IMR-90 (cell line): Measurements from ENCODE around the gene FGGY. TPM values are rescaled to one million over a fixed set of nuclear protein-coding genes. Genes with fewer than 3 reads are reported as not detected.
A peak's percentile ranks its signal among the peaks of the same experiment; 100 is the strongest.

Experiments used
- ATAC-seq: fragments of 200-7000 bp; cut with Tn5 transposase; 2 replicates; pipeline ENCODE4 v1.9.1; 2020; ENCODE audit warnings: low read depth, mild to moderate bottlenecking, moderate library complexity
- BruUV-seq: library from RNA; stranded (reverse); fragments of 400-500 nt; replicated peaks from 2 replicates; lab custom pipeline; 2021; lab: Mats Ljungman, UMichigan
- CTCF ChIA-PET: fragments of 300-600 bp; formaldehyde crosslinking; extraction: SDS; loops from one replicate; lab custom pipeline; 2021; ENCODE audit warnings: antibody characterized with exemption; lab: Yijun Ruan, JAX
- POLR2A ChIA-PET: fragments of 300-600 bp; sonication (Branson Sonifier 250); formaldehyde crosslinking; loops from one replicate; lab custom pipeline; 2022; ENCODE audit warnings: antibody characterized with exemption; ENCODE audit not compliant: unreplicated experiment; lab: Charles Lee
- DNase-seq: peaks from one replicate; pipeline ENCODE4 v3.0.0; 2013
- H2AFZ ChIP-seq: replicated peaks from 2 replicates; pipeline ENCODE3; 2013; ENCODE audit warnings: low read length, mild to moderate bottlenecking; ENCODE audit not compliant: poor library complexity
- H2AK5ac ChIP-seq: 2 replicates; pipeline ENCODE4 v1.6.1; 2013; ENCODE audit warnings: low read depth, low read length, inconsistent platforms
- H2AK9ac ChIP-seq: replicated peaks from 2 replicates; pipeline ENCODE3; 2013; ENCODE audit warnings: mild to moderate bottlenecking, low read depth, low read length, moderate library complexity; ENCODE audit not compliant: poor library complexity
- H2BK120ac ChIP-seq: 2 replicates; pipeline ENCODE4 v1.6.1; 2013; ENCODE audit warnings: low read depth, low read length, inconsistent platforms
- H2BK15ac ChIP-seq: 3 replicates; pipeline ENCODE4 v1.6.1; 2013; ENCODE audit warnings: low read depth, low read length, inconsistent platforms
- H2BK20ac ChIP-seq: 2 replicates; pipeline ENCODE4 v1.6.1; 2013; ENCODE audit warnings: low read depth, mild to moderate bottlenecking, inconsistent platforms, low read length, moderate library complexity
- H2BK5ac ChIP-seq: 2 replicates; pipeline ENCODE4 v1.6.1; 2013; ENCODE audit warnings: mild to moderate bottlenecking, low read depth, low read length, inconsistent platforms; ENCODE audit not compliant: poor library complexity, severe bottlenecking
- H3K14ac ChIP-seq: replicated peaks from 2 replicates; pipeline ENCODE4 v1.6.1; 2013; ENCODE audit warnings: low read depth, low read length, inconsistent platforms
- H3K18ac ChIP-seq: 2 replicates; pipeline ENCODE4 v1.6.1; 2013; ENCODE audit warnings: low read depth, low read length, control low read depth
- H3K23ac ChIP-seq: 2 replicates; pipeline ENCODE4 v1.6.1; 2013; ENCODE audit warnings: low read depth, low read length, inconsistent platforms
- H3K27ac ChIP-seq: 2 replicates; pipeline ENCODE4 v1.5.1; 2013; ENCODE audit warnings: mild to moderate bottlenecking, control low read depth, low read length; ENCODE audit not compliant: insufficient read depth
- H3K27me3 ChIP-seq: 2 replicates; pipeline ENCODE4 v1.6.1; 2013; ENCODE audit warnings: low read length; ENCODE audit not compliant: control insufficient read depth, insufficient read depth
- H3K36me3 ChIP-seq: 2 replicates; pipeline ENCODE4 v1.6.1; 2013; ENCODE audit warnings: low read length, mixed read lengths; ENCODE audit not compliant: control insufficient read depth, insufficient read depth
- H3K4ac ChIP-seq: 2 replicates; pipeline ENCODE4 v1.6.1; 2013; ENCODE audit warnings: low read depth, low read length, inconsistent platforms
- H3K4me1 ChIP-seq: 2 replicates; pipeline ENCODE4 v1.6.1; 2013; ENCODE audit warnings: low read length, mixed read lengths; ENCODE audit not compliant: control insufficient read depth, insufficient read depth
- H3K4me2 ChIP-seq: 2 replicates; pipeline ENCODE4 v1.6.1; 2013; ENCODE audit warnings: low read depth, mild to moderate bottlenecking, control low read depth, low read length, moderate library complexity
- H3K4me3 ChIP-seq: 2 replicates; pipeline ENCODE4 v1.5.1; 2013; ENCODE audit warnings: low read depth, mild to moderate bottlenecking, control low read depth, low read length, moderate library complexity; ENCODE audit not compliant: insufficient read depth
- H3K56ac ChIP-seq: 2 replicates; pipeline ENCODE4 v1.6.1; 2013; ENCODE audit warnings: low read length, inconsistent platforms; ENCODE audit not compliant: insufficient read depth; ENCODE audit errors: extremely low read depth
- H3K79me1 ChIP-seq, 2 experiments: 2 replicates each; pipeline ENCODE4 v1.6.1; 2013; ENCODE audit warnings: low read length in 2 of 2, inconsistent platforms in 1 of 2, low read depth in 1 of 2
- H3K9ac ChIP-seq: 2 replicates; pipeline ENCODE4 v1.6.1; 2013; ENCODE audit warnings: low read depth, low read length, control low read depth
- H3K9me1 ChIP-seq: 2 replicates; pipeline ENCODE4 v1.6.1; 2013; ENCODE audit warnings: low read length, inconsistent platforms; ENCODE audit not compliant: insufficient read depth
- H3K9me3 ChIP-seq: 2 replicates; pipeline ENCODE4 v1.6.1; 2013; ENCODE audit warnings: low read length; ENCODE audit not compliant: control insufficient read depth, insufficient read depth
- H4K20me1 ChIP-seq: 2 replicates; pipeline ENCODE4 v1.6.1; 2013; ENCODE audit warnings: low read length, inconsistent platforms; ENCODE audit not compliant: insufficient read depth
- H4K5ac ChIP-seq: 2 replicates; pipeline ENCODE4 v1.6.1; 2013; ENCODE audit warnings: mild to moderate bottlenecking, low read depth, low read length, control low read depth
- H4K8ac ChIP-seq, 2 experiments: 2 replicates each; pipeline ENCODE4 v1.6.1; 2013; ENCODE audit warnings: low read depth in 2 of 2, low read length in 2 of 2, control low read depth in 1 of 2, inconsistent platforms in 1 of 2
- H4K91ac ChIP-seq: 2 replicates; pipeline ENCODE4 v1.6.1; 2013; ENCODE audit warnings: low read depth, low read length, inconsistent platforms; ENCODE audit not compliant: insufficient read depth
- BHLHE40 ChIP-seq: fragments of 150-350 bp; IDR thresholded peaks from 2 replicates; pipeline ENCODE4 v1.6.1; 2016; ENCODE audit warnings: mild to moderate bottlenecking, low read depth, low read length
- CEBPB ChIP-seq: IDR thresholded peaks from 2 replicates; pipeline ENCODE4 v1.6.1; 2012; ENCODE audit warnings: low read depth, low read length, improper control_type of control experiment
- CHD1 ChIP-seq: IDR thresholded peaks from 2 replicates; pipeline ENCODE4 v1.6.1; 2012; ENCODE audit warnings: low read depth, low read length, improper control_type of control experiment
- FOS ChIP-seq: fragments of 150-350 bp; IDR thresholded peaks from 2 replicates; pipeline ENCODE4 v1.6.1; 2016; ENCODE audit warnings: low read depth, low read length
- MAFK ChIP-seq: IDR thresholded peaks from 2 replicates; pipeline ENCODE4 v1.6.1; 2012; ENCODE audit warnings: low read depth, low read length, improper control_type of control experiment
- NFE2L2 ChIP-seq: fragments of 150-350 bp; IDR thresholded peaks from 2 replicates; pipeline ENCODE4 v1.6.1; 2016; ENCODE audit warnings: low read depth, mild to moderate bottlenecking, low read length
- RAD21 ChIP-seq: IDR thresholded peaks from 2 replicates; pipeline ENCODE4 v1.6.1; 2012; ENCODE audit warnings: low read length, improper control_type of control experiment
- RCOR1 ChIP-seq: IDR thresholded peaks from 2 replicates; pipeline ENCODE4 v1.6.1; 2012; ENCODE audit warnings: mild to moderate bottlenecking, low read length, improper control_type of control experiment; ENCODE audit not compliant: insufficient replicate concordance
- SMC3 ChIP-seq: fragments of 150-350 bp; IDR thresholded peaks from 2 replicates; pipeline ENCODE4 v1.6.1; 2016; ENCODE audit warnings: low read depth, mild to moderate bottlenecking, antibody characterized with exemption, low read length, moderate library complexity
- WGBS, 2 experiments: methylation state at CpG; one replicate each; pipeline versions ENCODE4 v1.1.5 to v1.1.7; 2013; ENCODE audit warnings: missing lambda C conversion rate in 2 of 2; ENCODE audit not compliant: insufficient read length in 1 of 2; ENCODE audit errors: extremely low coverage in 2 of 2; 5-methylcytosine and 5-hydroxymethylcytosine counted together
- dilution Hi-C: fragments of 300-500 bp; cut with HindIII; formaldehyde crosslinking; loops from one replicate; pipeline ENCODE4 v1.14.3; 2018; ENCODE audit warnings: low sequenced_read_pairs; ENCODE audit not compliant: unreplicated experiment
- in situ Hi-C: fragments of 300-500 bp; cut with MboI; formaldehyde crosslinking; loops from 3 replicates; pipeline ENCODE4 v1.14.3; 2019; ENCODE audit warnings: low sequenced_read_pairs, inconsistent platforms, mixed read lengths
- intact Hi-C: fragments of 100-400 bp; cut with micrococcal nuclease; formaldehyde crosslinking; loops from 2 replicates; pipeline ENCODE4 v1.10.0; 2022
- polyA plus RNA-seq, 3 experiments: library from polyadenylated mRNA; depleted of rRNA; stranded (reverse); fragments of >200 nt; gene quantifications; 2 replicates each; pipeline ENCODE4 v1.2.3, GENCODE V29; 2012; ENCODE audit warnings: low replicate concordance in 1 of 3
- total RNA-seq: library from RNA; depleted of rRNA; stranded (reverse); fragments of >200 nt; gene quantifications from 2 replicates; pipeline ENCODE4 v1.2.3, GENCODE V29; 2012
- TF ChIP-seq, protein P1 (sequence below): fragments of 150-350 bp; IDR thresholded peaks from 2 replicates; pipeline ENCODE4 v1.6.1; 2017; ENCODE audit warnings: mild to moderate bottlenecking, antibody characterized with exemption, low read length, low read depth
- TF ChIP-seq, protein P2 (sequence below): conservative IDR thresholded peaks from 2 replicates; pipeline ENCODE4 v1.5.1; 2012; ENCODE audit warnings: mild to moderate bottlenecking, low read depth, low read length, improper control_type of control experiment

The FGGY gene
- total and polyA plus RNA-seq, 2 of the 4 experiments (the other 2 are of a cell fraction), result 5.6 to 14.0 TPM

DNA sequence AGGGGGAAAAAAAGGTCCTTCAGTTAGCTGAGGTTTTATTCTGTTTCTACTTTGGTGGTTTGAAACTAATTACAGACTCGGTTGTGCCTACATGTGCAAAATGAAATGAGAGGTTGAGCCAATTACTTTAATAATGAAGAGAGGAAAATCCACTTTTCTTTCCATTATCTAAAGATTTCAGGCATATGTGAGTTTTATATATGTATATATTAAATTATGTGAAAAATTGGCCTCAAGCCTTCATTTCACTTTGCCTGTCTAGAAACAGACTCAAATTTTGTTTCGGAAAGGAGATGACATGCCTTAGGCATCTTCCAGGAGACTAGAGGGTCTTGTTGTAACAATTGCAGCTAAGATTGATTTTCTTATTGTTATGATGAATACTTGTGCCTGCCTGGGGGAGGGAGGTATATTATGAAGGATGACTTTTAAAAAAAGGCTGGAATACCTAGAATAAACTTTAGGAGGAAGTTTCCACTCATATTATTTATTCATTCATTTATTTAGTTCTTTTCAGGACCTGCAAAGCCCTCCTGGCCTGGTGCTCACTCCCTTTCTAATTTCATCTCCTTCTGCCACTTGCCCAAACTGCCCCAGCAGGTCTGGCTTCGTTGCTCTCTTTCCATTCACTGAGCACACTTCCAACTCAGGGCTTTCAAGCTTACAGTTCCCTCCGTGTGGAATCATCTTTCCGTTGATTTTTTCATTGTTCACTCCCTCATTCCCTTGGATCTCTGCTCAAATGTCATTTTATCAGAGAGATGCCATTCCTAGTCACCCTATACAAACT lies 423.6 kb downstream of the FGGY start (continued):
- TF ChIP-seq, protein P1, sequence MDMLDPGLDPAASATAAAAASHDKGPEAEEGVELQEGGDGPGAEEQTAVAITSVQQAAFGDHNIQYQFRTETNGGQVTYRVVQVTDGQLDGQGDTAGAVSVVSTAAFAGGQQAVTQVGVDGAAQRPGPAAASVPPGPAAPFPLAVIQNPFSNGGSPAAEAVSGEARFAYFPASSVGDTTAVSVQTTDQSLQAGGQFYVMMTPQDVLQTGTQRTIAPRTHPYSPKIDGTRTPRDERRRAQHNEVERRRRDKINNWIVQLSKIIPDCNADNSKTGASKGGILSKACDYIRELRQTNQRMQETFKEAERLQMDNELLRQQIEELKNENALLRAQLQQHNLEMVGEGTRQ, result no peak

DNA sequence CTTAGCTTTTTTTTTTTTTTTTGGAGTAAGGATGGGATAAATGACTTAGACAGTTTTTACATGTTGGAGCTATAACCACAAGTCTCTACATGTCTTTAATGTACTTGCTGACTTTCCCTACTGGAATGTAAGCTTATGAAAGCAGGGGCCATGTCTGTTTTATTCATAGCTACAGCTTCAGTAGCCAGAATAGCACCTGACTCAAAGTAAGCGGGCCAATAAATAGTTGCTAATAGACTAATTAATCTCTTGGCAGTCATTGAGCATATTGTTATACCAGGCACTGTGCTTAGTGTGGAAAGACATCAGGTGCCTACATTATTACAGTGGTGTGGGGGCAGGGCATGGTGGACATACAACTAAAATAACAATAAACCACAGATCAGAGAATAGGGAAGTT lies 433.4 kb downstream of the FGGY start:
- in situ Hi-C loops (no loop called here), dilution Hi-C loops (no loop called here), intact Hi-C loops (loop anchor here (2.0 kb wide), 1 partner anchor 24 kb away; no protein-coding TSS in a partner anchor)
- Histone ChIP-seq H4K20me1 (no peaks in the 10 kb centered on the region; the same call in 1 of the 2 replicates), H3K4me1 (peaks cover 36% of the 10 kb centered on the region), H2BK5ac (peak overlapping the region; percentile 100), H3K4me2 (peak overlapping the region; percentile 83), H2AFZ (no peak overlapping the region), H3K27me3 (no peaks in the 10 kb centered on the region), H3K9me1 (peaks cover 19% of the 10 kb centered on the region), H2AK9ac (peak overlapping the region; percentile 63), H4K8ac (peak overlapping the region; percentile 83 to 99), H2BK20ac (peak overlapping the region; percentile 100), H3K23ac (peak overlapping the region; percentile 95), H3K9me3 (no peaks in the 10 kb centered on the region), H4K91ac (peak overlapping the region; percentile 97), H3K9ac (0 out of 2 replicates have a peak overlapping the region, but pooled peaks have one; percentile 7), H3K79me1 (peaks cover 0 to 5% of the 10 kb centered on the region in 2 experiments; a peak in 1 of 4 replicates), H3K4me3 (no peak overlapping the region), H2BK120ac (peak overlapping the region; percentile 99), H3K27ac (peak overlapping the region; percentile 85), H4K5ac (peak overlapping the region; percentile 100), H3K14ac (peak overlapping the region; percentile 100), H3K36me3 (no peaks in the 10 kb centered on the region), H3K18ac (peak overlapping the region; percentile 100), H2BK15ac (peak overlapping the region; percentile 94), H3K56ac (peak overlapping the region; percentile 96), H2AK5ac (peak overlapping the region; percentile 87), H3K4ac (peak overlapping the region; percentile 98)
- TF ChIP-seq SMC3 (no peak), NFE2L2 (peak; percentile 52; the same call in 1 of the 2 replicates), RCOR1 (no peak), CEBPB (peak; percentile 71), RAD21 (0 out of 2 replicates have a peak, but pooled peaks have one; percentile 10), FOS (peak; percentile 73), CHD1 (no peak), MAFK (peak; percentile 14; the same call in 1 of the 2 replicates), BHLHE40 (peak; percentile 67)
- TF ChIP-seq, protein P2, sequence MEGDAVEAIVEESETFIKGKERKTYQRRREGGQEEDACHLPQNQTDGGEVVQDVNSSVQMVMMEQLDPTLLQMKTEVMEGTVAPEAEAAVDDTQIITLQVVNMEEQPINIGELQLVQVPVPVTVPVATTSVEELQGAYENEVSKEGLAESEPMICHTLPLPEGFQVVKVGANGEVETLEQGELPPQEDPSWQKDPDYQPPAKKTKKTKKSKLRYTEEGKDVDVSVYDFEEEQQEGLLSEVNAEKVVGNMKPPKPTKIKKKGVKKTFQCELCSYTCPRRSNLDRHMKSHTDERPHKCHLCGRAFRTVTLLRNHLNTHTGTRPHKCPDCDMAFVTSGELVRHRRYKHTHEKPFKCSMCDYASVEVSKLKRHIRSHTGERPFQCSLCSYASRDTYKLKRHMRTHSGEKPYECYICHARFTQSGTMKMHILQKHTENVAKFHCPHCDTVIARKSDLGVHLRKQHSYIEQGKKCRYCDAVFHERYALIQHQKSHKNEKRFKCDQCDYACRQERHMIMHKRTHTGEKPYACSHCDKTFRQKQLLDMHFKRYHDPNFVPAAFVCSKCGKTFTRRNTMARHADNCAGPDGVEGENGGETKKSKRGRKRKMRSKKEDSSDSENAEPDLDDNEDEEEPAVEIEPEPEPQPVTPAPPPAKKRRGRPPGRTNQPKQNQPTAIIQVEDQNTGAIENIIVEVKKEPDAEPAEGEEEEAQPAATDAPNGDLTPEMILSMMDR, result no peak
- ChIA-PET CTCF (interaction anchor here (0.7 kb wide), 1 partner anchor 462 kb away, joined by 4 read pairs; no protein-coding TSS in a partner anchor), POLR2A (interaction anchor here (0.5 to 1.2 kb wide), 7 partner anchors 9 to 946 kb away, joined by 3 to 7 read pairs (median 3); partner anchors contain the start of gene JUN)
- no TSS peak for BruUV-seq
- peak; percentile 94 for DNase-seq
- WGBS, 2 experiments, result no CpG with 5 or more reads among the region's 1 CpG
- peak; percentile 75 for ATAC-seq
